Astrocyte (in vitro differentiated cells and primary cell): ENCODE measurements around the gene MPRIP. TPM values are rescaled to one million over a fixed set of nuclear protein-coding genes. Genes with fewer than 3 reads are reported as not detected.

Source experiments
- DNase-seq: peaks from one replicate; pipeline ENCODE4 v3.0.0-alpha.2; 2010; ENCODE audit warnings: low read depth
- FAIRE-seq: peaks from 2 replicates; lab custom pipeline; 2011; peaks lifted over from hg19 to GRCh38; lab: Jason Lieb, UNC
- H2AFZ ChIP-seq: 2 replicates; pipeline ENCODE4 v1.6.0; 2012; ENCODE audit warnings: low read depth, low read length, inconsistent platforms
- H3K27ac ChIP-seq: 2 replicates; pipeline ENCODE4 v1.5.1; 2011; ENCODE audit warnings: low read depth, low read length, inconsistent platforms
- H3K27me3 ChIP-seq: 2 replicates; pipeline ENCODE4 v1.6.0; 2011; ENCODE audit warnings: low read length, inconsistent platforms; ENCODE audit not compliant: insufficient read depth
- H3K36me3 ChIP-seq: 2 replicates; pipeline ENCODE4 v1.5.1; 2011; ENCODE audit warnings: low read length, inconsistent platforms; ENCODE audit not compliant: insufficient read depth
- H3K4me1 ChIP-seq: 2 replicates; pipeline ENCODE4 v1.5.1; 2011; ENCODE audit warnings: low read length, inconsistent platforms; ENCODE audit not compliant: insufficient read depth
- H3K4me2 ChIP-seq: 2 replicates; pipeline ENCODE4 v1.6.0; 2012; ENCODE audit warnings: low read length, inconsistent platforms
- H3K4me3 ChIP-seq: 2 replicates; pipeline ENCODE4 v1.5.1; 2011; ENCODE audit warnings: low read depth, mild to moderate bottlenecking, low read length, inconsistent platforms; ENCODE audit not compliant: insufficient read depth
- H3K79me2 ChIP-seq: 2 replicates; pipeline ENCODE4 v1.6.0; 2012; ENCODE audit warnings: mild to moderate bottlenecking, low read length, inconsistent platforms; ENCODE audit not compliant: insufficient read depth
- H3K9ac ChIP-seq: 2 replicates; pipeline ENCODE4 v1.6.0; 2012; ENCODE audit warnings: mild to moderate bottlenecking, low read length, inconsistent platforms
- H3K9me3 ChIP-seq: 2 replicates; pipeline ENCODE4 v1.5.1; 2012; ENCODE audit warnings: low read depth, mild to moderate bottlenecking, low read length, inconsistent platforms; ENCODE audit not compliant: insufficient read depth
- H4K20me1 ChIP-seq: 2 replicates; pipeline ENCODE4 v1.6.0; 2012; ENCODE audit warnings: low read length, inconsistent platforms; ENCODE audit not compliant: insufficient read depth
- H3K27ac Mint-ChIP-seq: one replicate; pipeline ENCODE4 v1.8.0; 2021; ENCODE audit warnings: mild to moderate bottlenecking, mixed read lengths; ENCODE audit not compliant: unreplicated experiment
- H3K27me3 Mint-ChIP-seq: one replicate; pipeline ENCODE4 v1.8.0; 2021; ENCODE audit warnings: low read depth, mixed read lengths; ENCODE audit not compliant: unreplicated experiment
- H3K36me3 Mint-ChIP-seq: one replicate; pipeline ENCODE4 v1.8.0; 2021; ENCODE audit warnings: low read depth, mixed read lengths; ENCODE audit not compliant: unreplicated experiment
- H3K4me1 Mint-ChIP-seq: one replicate; pipeline ENCODE4 v1.8.0; 2021; ENCODE audit warnings: low read depth, mixed read lengths; ENCODE audit not compliant: unreplicated experiment
- H3K4me3 Mint-ChIP-seq: one replicate; pipeline ENCODE4 v1.8.0; 2021; ENCODE audit warnings: mild to moderate bottlenecking, moderate library complexity, mixed read lengths; ENCODE audit not compliant: unreplicated experiment
- H3K9me3 Mint-ChIP-seq: one replicate; pipeline ENCODE4 v1.8.0; 2021; ENCODE audit warnings: mild to moderate bottlenecking, mixed read lengths; ENCODE audit not compliant: unreplicated experiment
- EZH2 ChIP-seq: IDR thresholded peaks from 2 replicates; pipeline ENCODE4 v1.6.1; 2012; ENCODE audit warnings: mild to moderate bottlenecking, low read length, inconsistent platforms; ENCODE audit not compliant: insufficient read depth
- total RNA-seq: library from RNA; stranded (reverse); gene quantifications from 2 replicates; pipeline ENCODE4 v1.2.1, GENCODE V29; 2021
- TF ChIP-seq, protein P1 (sequence below): IDR thresholded peaks from 2 replicates; pipeline ENCODE4 v1.5.1; 2011; ENCODE audit warnings: low read depth, mild to moderate bottlenecking, inconsistent platforms, low read length, moderate library complexity; ENCODE audit not compliant: insufficient read depth

MPRIP gene
- total RNA-seq, 1 donor from 2014 or later = 176 TPM

- DNase-seq (no peak), FAIRE-seq (no peak)
- Histone ChIP-seq H3K9me3 (no peaks in the 10 kb centered on the region), H3K27me3 (no peaks in the 10 kb centered on the region), H3K79me2 (no peaks in the 10 kb centered on the region), H3K27ac (no peak overlapping the region), H4K20me1 (peaks cover 66% of the 10 kb centered on the region), H3K4me2 (no peak overlapping the region), H3K4me3 (no peak overlapping the region), H2AFZ (no peak overlapping the region), H3K4me1 (peaks cover 17% of the 10 kb centered on the region), H3K9ac (no peak overlapping the region), H3K36me3 (peaks cover 35% of the 10 kb centered on the region)
- H3K27me3 Mint-ChIP-seq = no peaks in the 10 kb centered on the region
- no peaks in the 10 kb centered on the region for H3K9me3 Mint-ChIP-seq
- H3K4me3 Mint-ChIP-seq = no peak overlapping the region
- H3K36me3 Mint-ChIP-seq = peaks cover 13% of the 10 kb centered on the region
- H3K27ac Mint-ChIP-seq = no peak overlapping the region
- H3K4me1 Mint-ChIP-seq = peaks cover 19% of the 10 kb centered on the region
- no peak for TF ChIP-seq EZH2
- TF ChIP-seq, protein P1, sequence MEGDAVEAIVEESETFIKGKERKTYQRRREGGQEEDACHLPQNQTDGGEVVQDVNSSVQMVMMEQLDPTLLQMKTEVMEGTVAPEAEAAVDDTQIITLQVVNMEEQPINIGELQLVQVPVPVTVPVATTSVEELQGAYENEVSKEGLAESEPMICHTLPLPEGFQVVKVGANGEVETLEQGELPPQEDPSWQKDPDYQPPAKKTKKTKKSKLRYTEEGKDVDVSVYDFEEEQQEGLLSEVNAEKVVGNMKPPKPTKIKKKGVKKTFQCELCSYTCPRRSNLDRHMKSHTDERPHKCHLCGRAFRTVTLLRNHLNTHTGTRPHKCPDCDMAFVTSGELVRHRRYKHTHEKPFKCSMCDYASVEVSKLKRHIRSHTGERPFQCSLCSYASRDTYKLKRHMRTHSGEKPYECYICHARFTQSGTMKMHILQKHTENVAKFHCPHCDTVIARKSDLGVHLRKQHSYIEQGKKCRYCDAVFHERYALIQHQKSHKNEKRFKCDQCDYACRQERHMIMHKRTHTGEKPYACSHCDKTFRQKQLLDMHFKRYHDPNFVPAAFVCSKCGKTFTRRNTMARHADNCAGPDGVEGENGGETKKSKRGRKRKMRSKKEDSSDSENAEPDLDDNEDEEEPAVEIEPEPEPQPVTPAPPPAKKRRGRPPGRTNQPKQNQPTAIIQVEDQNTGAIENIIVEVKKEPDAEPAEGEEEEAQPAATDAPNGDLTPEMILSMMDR = no peak
Observed at GRCh38 chr17:17144916-17145665, 102.8 kb downstream of the MPRIP start.

- Histone ChIP-seq H3K9me3 (no peaks in the 10 kb centered on the region), H4K20me1 (peaks cover 51% of the 10 kb centered on the region), H3K9ac (no peak overlapping the region), H3K4me3 (no peak overlapping the region), H3K27ac (no peak overlapping the region), H2AFZ (no peak overlapping the region), H3K4me1 (peaks cover 22% of the 10 kb centered on the region), H3K27me3 (no peaks in the 10 kb centered on the region), H3K4me2 (no peak overlapping the region), H3K79me2 (no peaks in the 10 kb centered on the region), H3K36me3 (peaks cover 42% of the 10 kb centered on the region)
- Mint-ChIP-seq H3K4me3 (no peak overlapping the region), H3K36me3 (peaks cover 15% of the 10 kb centered on the region), H3K4me1 (peaks cover 13% of the 10 kb centered on the region), H3K9me3 (no peaks in the 10 kb centered on the region), H3K27me3 (no peaks in the 10 kb centered on the region), H3K27ac (no peak overlapping the region)
- DNase-seq (peak; percentile 44), FAIRE-seq (no peak)
- TF ChIP-seq, protein P1 = no peak
- TF ChIP-seq EZH2 = no peak
Observed at GRCh38 chr17:17146786-17147406, 104.6 kb downstream of the MPRIP start.

GRCh38 chr17:17147821-17148220 lies 105.6 kb downstream of the MPRIP start:
- peaks cover 47% of the 10 kb centered on the region for H3K36me3 ChIP-seq
- no peak for FAIRE-seq

More at GRCh38 chr17:17147821-17148220, 105.6 kb downstream of the MPRIP start:
- Mint-ChIP-seq H3K27ac (no peak overlapping the region), H3K9me3 (no peaks in the 10 kb centered on the region), H3K27me3 (no peaks in the 10 kb centered on the region), H3K4me1 (peaks cover 17% of the 10 kb centered on the region), H3K4me3 (no peak overlapping the region), H3K36me3 (peaks cover 19% of the 10 kb centered on the region)
- Histone ChIP-seq H3K79me2 (peaks cover 5% of the 10 kb centered on the region), H3K4me3 (no peak overlapping the region), H3K9ac (no peak overlapping the region), H3K27me3 (no peaks in the 10 kb centered on the region), H3K4me1 (peaks cover 31% of the 10 kb centered on the region), H4K20me1 (peaks cover 50% of the 10 kb centered on the region), H3K9me3 (no peaks in the 10 kb centered on the region), H3K27ac (no peak overlapping the region), H3K4me2 (no peak overlapping the region), H2AFZ (no peak overlapping the region)
- peak; percentile 64 for DNase-seq
- TF ChIP-seq, protein P1 = no peak
- no peak for TF ChIP-seq EZH2
